ENCODE data around the gene ULK4.

DNA sequence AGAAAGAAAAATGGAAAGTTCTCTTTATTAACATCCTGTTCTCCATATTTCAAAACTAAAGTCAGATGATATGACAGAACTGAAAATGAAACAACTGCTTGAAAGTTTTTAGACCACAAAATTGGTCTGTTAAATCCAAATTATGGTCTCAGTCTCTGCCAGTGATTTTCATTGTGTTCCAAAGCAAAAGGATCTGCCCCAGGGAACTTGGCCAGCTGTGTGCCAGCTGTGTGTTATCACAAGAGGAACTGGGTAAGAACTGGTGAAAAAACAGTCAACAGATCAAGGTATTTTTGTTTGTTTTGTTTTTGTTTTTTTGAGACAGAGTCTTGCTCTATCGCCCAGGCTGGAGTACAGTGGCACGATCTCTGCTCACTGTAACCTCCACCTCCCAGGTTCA lies 439.3 kb downstream of the ULK4 start:
- TF ChIP-seq, protein P1, sequence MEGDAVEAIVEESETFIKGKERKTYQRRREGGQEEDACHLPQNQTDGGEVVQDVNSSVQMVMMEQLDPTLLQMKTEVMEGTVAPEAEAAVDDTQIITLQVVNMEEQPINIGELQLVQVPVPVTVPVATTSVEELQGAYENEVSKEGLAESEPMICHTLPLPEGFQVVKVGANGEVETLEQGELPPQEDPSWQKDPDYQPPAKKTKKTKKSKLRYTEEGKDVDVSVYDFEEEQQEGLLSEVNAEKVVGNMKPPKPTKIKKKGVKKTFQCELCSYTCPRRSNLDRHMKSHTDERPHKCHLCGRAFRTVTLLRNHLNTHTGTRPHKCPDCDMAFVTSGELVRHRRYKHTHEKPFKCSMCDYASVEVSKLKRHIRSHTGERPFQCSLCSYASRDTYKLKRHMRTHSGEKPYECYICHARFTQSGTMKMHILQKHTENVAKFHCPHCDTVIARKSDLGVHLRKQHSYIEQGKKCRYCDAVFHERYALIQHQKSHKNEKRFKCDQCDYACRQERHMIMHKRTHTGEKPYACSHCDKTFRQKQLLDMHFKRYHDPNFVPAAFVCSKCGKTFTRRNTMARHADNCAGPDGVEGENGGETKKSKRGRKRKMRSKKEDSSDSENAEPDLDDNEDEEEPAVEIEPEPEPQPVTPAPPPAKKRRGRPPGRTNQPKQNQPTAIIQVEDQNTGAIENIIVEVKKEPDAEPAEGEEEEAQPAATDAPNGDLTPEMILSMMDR (conservative IDR thresholded peaks at IDR 0.05), result no peak
- TF ChIP-seq EZH2 (IDR thresholded peaks at IDR 0.05; ENCODE audit: low read depth), result no peak
